RWPE2 (cell line): ENCODE measurements around the gene CCNYL1.
"Not testable (repeated sequence)": the region's sequence is repeated elsewhere in the genome, so short reads cannot be mapped to it uniquely, and the experiment has no call there.

ENCODE experiments used
- ATAC-seq: fragments of 200-7000 bp; cut with Tn5 transposase; 3 replicates; pipeline ENCODE4 v1.9.1; 2021; ENCODE audit warnings: low read depth
- DNase-seq: peaks from one replicate; pipeline ENCODE4 v3.0.0-alpha.2; 2020; ENCODE audit warnings: low spot score
- H3K27ac ChIP-seq: fragments of 450-650 bp; 2 replicates; pipeline ENCODE4 v1.5.1; 2017; ENCODE audit warnings: mild to moderate bottlenecking; ENCODE audit not compliant: poor library complexity, severe bottlenecking
- H3K27me3 ChIP-seq: fragments of 250-450 bp; sonication (Bioruptor Pico); 2 replicates; pipeline ENCODE4 v1.5.1; 2021; ENCODE audit warnings: mild to moderate bottlenecking, moderate library complexity; ENCODE audit not compliant: insufficient read depth, poor library complexity, severe bottlenecking
- H3K36me3 ChIP-seq: fragments of 250-450 bp; sonication (Bioruptor Pico); 2 replicates; pipeline ENCODE4 v1.5.1; 2020; ENCODE audit warnings: low read depth, mild to moderate bottlenecking, moderate library complexity
- H3K4me1 ChIP-seq: fragments of 250-450 bp; sonication (Bioruptor Pico); 2 replicates; pipeline ENCODE4 v1.5.1; 2021; ENCODE audit warnings: mild to moderate bottlenecking, moderate library complexity; ENCODE audit not compliant: insufficient read depth, poor library complexity, severe bottlenecking
- H3K4me3 ChIP-seq: fragments of 250-450 bp; sonication (Bioruptor Pico); 2 replicates; pipeline ENCODE4 v1.5.1; 2021; ENCODE audit warnings: mild to moderate bottlenecking, moderate library complexity; ENCODE audit not compliant: severe bottlenecking
- H3K9me3 ChIP-seq: fragments of 250-450 bp; sonication (Bioruptor Pico); 2 replicates; pipeline ENCODE4 v1.5.1; 2021; ENCODE audit warnings: mild to moderate bottlenecking, moderate library complexity; ENCODE audit not compliant: severe bottlenecking
- TF ChIP-seq, protein P1 (sequence below): fragments of 450-650 bp; IDR thresholded peaks from one replicate; pipeline ENCODE4 v1.5.1; 2017; ENCODE audit warnings: mild to moderate bottlenecking, moderate library complexity; ENCODE audit not compliant: poor library complexity, severe bottlenecking

The CCNYL1 gene

DNA sequence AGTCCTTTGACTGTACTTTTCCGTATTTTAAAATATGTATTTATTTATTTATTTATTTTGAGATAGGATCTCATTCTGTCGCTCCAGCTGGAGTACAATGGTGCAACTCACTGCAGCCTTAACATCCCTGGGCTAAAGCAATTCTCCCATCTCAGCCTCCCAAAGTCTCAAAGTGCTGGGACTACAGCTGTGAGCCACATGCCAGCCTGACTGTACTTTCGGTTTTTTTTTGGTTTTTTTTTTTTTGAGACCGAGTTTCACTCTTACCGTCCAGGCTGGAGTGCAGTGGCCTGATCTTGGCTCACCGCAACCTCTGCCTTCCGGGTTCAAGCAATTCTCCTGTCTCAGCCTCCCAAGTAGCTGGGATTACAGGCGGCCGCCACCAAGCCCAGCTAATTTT lies 28.9 kb upstream of the CCNYL1 start:
- no peaks in the 10 kb centered on the region for H3K27me3 ChIP-seq
- TF ChIP-seq, protein P1, sequence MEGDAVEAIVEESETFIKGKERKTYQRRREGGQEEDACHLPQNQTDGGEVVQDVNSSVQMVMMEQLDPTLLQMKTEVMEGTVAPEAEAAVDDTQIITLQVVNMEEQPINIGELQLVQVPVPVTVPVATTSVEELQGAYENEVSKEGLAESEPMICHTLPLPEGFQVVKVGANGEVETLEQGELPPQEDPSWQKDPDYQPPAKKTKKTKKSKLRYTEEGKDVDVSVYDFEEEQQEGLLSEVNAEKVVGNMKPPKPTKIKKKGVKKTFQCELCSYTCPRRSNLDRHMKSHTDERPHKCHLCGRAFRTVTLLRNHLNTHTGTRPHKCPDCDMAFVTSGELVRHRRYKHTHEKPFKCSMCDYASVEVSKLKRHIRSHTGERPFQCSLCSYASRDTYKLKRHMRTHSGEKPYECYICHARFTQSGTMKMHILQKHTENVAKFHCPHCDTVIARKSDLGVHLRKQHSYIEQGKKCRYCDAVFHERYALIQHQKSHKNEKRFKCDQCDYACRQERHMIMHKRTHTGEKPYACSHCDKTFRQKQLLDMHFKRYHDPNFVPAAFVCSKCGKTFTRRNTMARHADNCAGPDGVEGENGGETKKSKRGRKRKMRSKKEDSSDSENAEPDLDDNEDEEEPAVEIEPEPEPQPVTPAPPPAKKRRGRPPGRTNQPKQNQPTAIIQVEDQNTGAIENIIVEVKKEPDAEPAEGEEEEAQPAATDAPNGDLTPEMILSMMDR: no peak
- no peaks in the 10 kb centered on the region for H3K9me3 ChIP-seq
- peaks cover 12% of the 10 kb centered on the region for H3K4me1 ChIP-seq
- H3K36me3 ChIP-seq: no peaks in the 10 kb centered on the region
- ATAC-seq (no peak), DNase-seq (no peak)
- no peak overlapping the region for H3K27ac ChIP-seq
- H3K4me3 ChIP-seq: no peak overlapping the region

DNA sequence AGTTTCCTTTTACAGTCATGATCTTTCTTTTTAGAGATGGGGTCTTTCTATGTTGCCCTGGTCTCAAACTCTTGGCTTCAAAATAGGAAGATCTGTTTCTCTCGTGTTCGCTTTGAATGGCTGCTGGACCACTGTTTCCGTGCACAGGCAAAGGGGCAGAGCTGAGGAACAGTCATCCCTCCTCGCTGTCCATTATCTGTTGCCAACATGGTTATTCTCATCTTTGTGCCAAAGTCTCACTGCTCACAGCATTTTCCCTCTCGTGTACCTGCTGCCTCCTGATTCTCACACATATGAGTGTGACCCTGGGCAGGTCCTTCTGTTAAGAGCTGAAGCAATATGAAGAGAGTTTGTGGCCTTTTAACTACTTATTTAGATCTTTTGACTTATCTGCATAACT lies 28.0 kb upstream of the CCNYL1 start:
- TF ChIP-seq, protein P1: no peak
- Histone ChIP-seq H3K36me3 (no peaks in the 10 kb centered on the region), H3K9me3 (no peaks in the 10 kb centered on the region), H3K27ac (no peak overlapping the region), H3K4me1 (peaks cover 11% of the 10 kb centered on the region), H3K27me3 (no peaks in the 10 kb centered on the region), H3K4me3 (no peak overlapping the region)
- DNase-seq: no peak
- ATAC-seq: no peak

DNA sequence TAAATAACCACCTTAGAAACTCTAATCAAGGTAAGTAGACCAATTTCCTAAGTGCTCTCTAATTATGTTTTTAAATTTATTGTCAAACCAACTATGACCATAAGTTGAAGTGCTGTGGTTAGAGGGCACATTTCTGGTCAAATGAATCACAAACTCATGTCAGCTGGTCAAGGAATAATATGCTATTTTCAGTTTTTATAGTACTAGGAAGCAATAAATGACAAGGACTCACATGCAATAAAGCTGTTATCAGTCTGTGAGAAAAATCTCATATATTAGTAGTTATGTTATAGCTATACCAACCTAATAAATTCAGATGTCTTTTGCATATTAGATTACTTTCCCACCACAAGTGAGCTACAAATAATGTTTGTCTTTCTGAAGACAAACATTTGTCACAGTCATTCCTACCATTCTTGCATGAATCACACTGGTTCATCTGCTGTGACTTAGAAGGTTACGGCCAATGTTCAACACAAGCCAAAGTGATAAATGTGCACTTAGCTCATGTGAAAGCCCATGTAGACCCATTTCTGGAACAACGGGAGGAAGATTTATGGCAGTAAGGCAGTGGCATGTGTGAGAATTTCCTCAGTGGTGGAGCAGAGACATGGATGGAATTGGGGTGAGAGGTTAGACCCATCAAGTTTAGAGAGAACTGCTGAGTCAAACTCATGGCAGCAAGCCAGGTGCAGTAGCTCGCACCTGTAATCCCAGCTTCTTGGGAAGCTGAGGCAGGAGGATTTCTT lies 27.4 kb upstream of the CCNYL1 start:
- H3K27ac ChIP-seq: no peak overlapping the region
- TF ChIP-seq, protein P1: no peak
- H3K4me1 ChIP-seq: peaks cover 11% of the 10 kb centered on the region
- H3K27me3 ChIP-seq: no peaks in the 10 kb centered on the region
- peak; percentile 83 for ATAC-seq
- no peak overlapping the region for H3K4me3 ChIP-seq
- no peaks in the 10 kb centered on the region for H3K9me3 ChIP-seq
- no peaks in the 10 kb centered on the region for H3K36me3 ChIP-seq
- DNase-seq: no peak

DNA sequence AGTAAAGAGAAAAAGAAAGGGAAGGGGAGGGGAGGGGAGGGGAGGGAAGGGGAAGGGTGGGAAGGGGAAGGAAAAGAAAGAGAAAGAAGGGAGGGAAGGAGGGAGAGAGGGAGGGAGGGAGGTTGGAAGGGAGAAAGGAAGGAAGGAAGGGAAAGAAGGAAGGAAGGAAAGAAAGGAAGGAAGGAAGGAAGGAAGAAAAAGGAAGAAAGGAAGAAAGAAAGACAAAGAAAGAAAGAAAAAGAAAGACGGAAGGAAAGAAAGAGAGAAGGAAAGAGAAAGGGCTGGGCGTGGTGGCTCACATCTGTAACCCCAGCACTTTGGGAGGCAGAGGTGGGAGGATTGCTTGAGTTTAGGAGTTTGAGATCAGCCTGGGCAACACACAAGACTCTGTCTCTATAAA lies 24.6 kb upstream of the CCNYL1 start:
- Histone ChIP-seq H3K36me3 (no peaks in the 10 kb centered on the region), H3K9me3 (no peaks in the 10 kb centered on the region), H3K27me3 (no peaks in the 10 kb centered on the region), H3K4me1 (peaks cover 11% of the 10 kb centered on the region), H3K4me3 (no peak overlapping the region), H3K27ac (no peak overlapping the region)
- ATAC-seq: no peak
- TF ChIP-seq, protein P1: no peak
- DNase-seq: no peak

DNA sequence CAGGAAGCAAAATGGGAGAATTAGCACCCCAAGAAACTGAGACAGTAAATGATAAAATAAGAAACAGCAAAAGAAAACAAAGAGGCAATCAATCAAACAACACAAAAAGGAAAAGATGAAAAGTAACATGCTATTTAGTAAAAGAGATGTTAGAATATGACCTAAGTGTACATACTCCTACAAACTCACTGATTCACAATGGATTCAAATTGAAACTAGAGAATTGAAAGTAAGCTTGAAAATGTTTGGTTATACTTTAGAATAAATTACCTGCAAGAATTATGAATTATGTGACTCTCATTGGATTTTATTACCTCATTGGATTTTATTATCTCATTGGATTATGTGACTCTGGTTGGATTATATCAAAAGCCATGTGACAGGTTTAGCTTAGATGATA lies 22.8 kb upstream of the CCNYL1 start:
- H3K9me3 ChIP-seq: no peaks in the 10 kb centered on the region
- H3K27me3 ChIP-seq: no peaks in the 10 kb centered on the region
- DNase-seq (no peak), ATAC-seq (no peak)
- H3K36me3 ChIP-seq: no peaks in the 10 kb centered on the region
- TF ChIP-seq, protein P1: no peak
- no peak overlapping the region for H3K4me3 ChIP-seq
- peaks cover 8% of the 10 kb centered on the region for H3K4me1 ChIP-seq
- H3K27ac ChIP-seq: no peak overlapping the region

DNA sequence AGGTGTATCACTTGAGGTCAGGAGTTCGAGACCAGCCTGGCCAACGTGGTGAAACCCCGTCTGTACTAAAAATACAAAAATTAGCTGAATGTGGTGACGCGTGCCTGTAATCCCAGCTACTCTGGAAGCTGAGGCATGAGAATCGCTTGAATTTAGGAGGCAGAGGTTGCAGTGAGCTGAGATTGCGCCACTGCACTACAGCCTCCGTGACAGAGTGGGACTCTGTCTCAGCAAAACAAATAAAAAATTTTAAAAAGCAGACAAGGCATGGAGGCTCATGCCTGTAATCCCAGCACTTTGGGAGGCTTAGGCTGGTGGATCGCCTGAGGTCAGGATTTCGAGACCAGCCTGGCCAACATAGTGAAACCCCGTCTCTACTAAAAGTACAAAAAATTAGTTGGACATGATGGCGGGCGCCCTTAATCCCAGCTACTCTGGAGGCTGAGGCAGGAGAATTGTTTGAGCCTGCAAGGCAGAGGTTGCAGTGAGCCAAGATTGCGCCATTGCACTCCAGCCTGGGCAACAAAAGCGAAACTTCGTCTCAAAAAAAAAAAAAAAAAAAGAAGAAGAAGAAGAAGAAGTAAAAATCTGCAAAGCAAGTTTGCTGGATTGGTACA lies 20.5 kb upstream of the CCNYL1 start:
- not testable (repeated sequence) for DNase-seq

More for the DNA sequence above, 20.5 kb upstream of the CCNYL1 start:
- not testable (repeated sequence) for H3K4me1 ChIP-seq, H3K27ac ChIP-seq, H3K9me3 ChIP-seq, H3K36me3 ChIP-seq, ATAC-seq, H3K27me3 ChIP-seq, H3K4me3 ChIP-seq
